Measurements from ENCODE around the gene GALNT12. TPM values are rescaled to one million over a fixed set of nuclear protein-coding genes. Genes with fewer than 3 reads are reported as not detected.

The GALNT12 gene
- total and polyA plus RNA-seq, 4 donors = 0.16 to 1.4 (median 0.25) TPM; not detected in 1

DNA sequence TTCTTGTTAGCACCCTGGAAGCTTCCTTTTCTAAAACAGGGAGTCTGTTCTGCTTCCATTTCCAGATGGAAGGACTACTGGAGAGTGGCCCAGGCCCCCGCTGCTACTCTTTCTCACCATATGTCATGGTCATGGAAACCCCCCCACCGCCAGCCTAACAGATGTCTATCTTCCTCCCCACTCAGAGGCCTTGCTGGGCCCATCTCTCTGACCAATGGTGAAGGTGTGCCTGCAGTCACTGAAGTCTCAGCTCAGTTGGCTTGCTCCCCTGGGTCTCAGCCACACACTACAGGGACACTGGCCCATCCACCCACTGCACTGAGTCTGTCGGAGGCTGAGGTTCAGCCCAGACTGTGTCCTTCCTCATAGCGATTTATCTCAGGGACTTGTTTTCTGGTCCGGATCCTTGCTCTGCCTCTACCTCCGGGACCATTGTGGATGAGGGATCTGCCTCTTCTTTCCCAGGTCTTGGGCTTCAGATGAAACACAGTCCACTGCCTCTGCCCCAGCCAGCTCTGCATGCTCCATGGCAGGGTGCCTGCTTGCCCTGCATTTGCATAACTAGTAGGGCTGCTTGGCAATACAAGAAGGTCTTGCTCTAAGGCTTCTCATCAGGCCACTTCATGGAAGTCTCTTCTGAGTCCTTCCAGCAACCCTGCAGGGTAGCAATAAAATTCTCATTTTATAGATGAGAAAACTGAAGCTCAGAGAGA lies 30.8 kb downstream of the GALNT12 start:
- no peaks in the 10 kb centered on the region for H3K27me3 ChIP-seq (ENCODE audit: control insufficient read depth in 4 of 4, insufficient read depth in 4 of 4, low read length in 3 of 4)
- no peak overlapping the region for H3K4me3 ChIP-seq (ENCODE audit: low read depth in 1 of 3, low read length in 3 of 3)
- no peak for DNase-seq (ENCODE audit: low spot score)
- 91% methylated on average over 6 of the region's 6 CpGs for WGBS
- no peaks in the 10 kb centered on the region for H3K36me3 ChIP-seq (ENCODE audit: control insufficient read depth in 4 of 4, insufficient read depth in 3 of 4, low read depth in 1 of 4, low read length in 3 of 4)
- no peak overlapping the region for H3K9ac ChIP-seq (ENCODE audit: low read depth in 1 of 2, low read length in 2 of 2)
- H3K9me3 ChIP-seq (ENCODE audit: control insufficient read depth in 4 of 4, low read length in 3 of 4) = no peaks in the 10 kb centered on the region
- no peaks in the 10 kb centered on the region for H3K4me1 ChIP-seq (ENCODE audit: control insufficient read depth in 4 of 4, insufficient read depth in 4 of 4, low read length in 3 of 4)
- no peak overlapping the region for H3K27ac ChIP-seq (ENCODE audit: low read depth in 1 of 2, low read length in 2 of 2)
- TF ChIP-seq HNF4G (IDR thresholded peaks at IDR 0.05) = no peak
- no peak for TF ChIP-seq EGR1 (IDR thresholded peaks at IDR 0.05; ENCODE audit: low read depth in 2 of 2)
- no peak for TF ChIP-seq YY1 (IDR thresholded peaks at IDR 0.05)
- TF ChIP-seq RAD21 (IDR thresholded peaks at IDR 0.05) = no peak
- TF ChIP-seq, protein P1, sequence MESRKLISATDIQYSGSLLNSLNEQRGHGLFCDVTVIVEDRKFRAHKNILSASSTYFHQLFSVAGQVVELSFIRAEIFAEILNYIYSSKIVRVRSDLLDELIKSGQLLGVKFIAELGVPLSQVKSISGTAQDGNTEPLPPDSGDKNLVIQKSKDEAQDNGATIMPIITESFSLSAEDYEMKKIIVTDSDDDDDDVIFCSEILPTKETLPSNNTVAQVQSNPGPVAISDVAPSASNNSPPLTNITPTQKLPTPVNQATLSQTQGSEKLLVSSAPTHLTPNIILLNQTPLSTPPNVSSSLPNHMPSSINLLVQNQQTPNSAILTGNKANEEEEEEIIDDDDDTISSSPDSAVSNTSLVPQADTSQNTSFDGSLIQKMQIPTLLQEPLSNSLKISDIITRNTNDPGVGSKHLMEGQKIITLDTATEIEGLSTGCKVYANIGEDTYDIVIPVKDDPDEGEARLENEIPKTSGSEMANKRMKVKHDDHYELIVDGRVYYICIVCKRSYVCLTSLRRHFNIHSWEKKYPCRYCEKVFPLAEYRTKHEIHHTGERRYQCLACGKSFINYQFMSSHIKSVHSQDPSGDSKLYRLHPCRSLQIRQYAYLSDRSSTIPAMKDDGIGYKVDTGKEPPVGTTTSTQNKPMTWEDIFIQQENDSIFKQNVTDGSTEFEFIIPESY (IDR thresholded peaks at IDR 0.05) = no peak
- TF ChIP-seq GABPA (IDR thresholded peaks at IDR 0.05 in 1 of 2, conservative IDR thresholded peaks at IDR 0.05 in 1 of 2) = no peak
- no peak for TF ChIP-seq NR2F2 (IDR thresholded peaks at IDR 0.05)

DNA sequence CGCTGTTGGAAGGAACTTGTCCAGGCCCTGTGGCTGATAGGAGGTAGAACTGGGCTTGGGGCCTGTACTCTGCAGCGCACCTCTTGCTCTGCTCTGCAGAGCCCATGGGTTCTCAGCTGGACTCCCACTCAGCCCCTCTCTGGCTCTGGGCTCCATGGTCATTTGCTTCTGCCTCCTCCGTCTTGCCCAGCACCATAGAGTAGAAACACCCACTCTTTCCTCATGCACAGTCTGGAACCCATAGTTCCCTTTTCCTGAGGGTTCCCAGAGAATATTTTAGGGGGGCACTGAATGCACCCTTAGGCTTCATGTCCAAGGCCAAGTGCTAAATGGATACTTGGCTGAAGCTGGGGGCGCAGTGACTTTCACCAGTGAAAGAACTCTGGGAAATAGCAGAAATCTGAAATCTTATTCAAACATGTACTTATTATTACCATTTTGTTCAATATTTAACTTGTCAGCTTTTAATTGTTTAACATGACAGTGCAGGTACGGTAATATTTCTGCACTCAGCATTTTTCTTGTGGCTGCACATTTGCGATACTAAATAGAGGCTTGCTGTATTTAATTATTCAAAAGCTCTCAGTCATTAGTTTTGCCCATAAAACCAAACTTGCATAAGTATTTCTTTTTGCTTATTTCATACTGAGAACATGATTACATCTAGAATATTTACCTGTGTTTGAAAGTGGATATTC lies 31.5 kb downstream of the GALNT12 start:
- Histone ChIP-seq H3K9ac (ENCODE audit: low read depth in 1 of 2, low read length in 2 of 2) (no peak overlapping the region), H3K27ac (ENCODE audit: low read depth in 1 of 2, low read length in 2 of 2) (no peak overlapping the region), H3K4me3 (ENCODE audit: low read depth in 1 of 3, low read length in 3 of 3) (no peak overlapping the region), H3K27me3 (ENCODE audit: control insufficient read depth in 4 of 4, insufficient read depth in 4 of 4, low read length in 3 of 4) (no peaks in the 10 kb centered on the region), H3K36me3 (ENCODE audit: control insufficient read depth in 4 of 4, insufficient read depth in 3 of 4, low read depth in 1 of 4, low read length in 3 of 4) (no peaks in the 10 kb centered on the region), H3K9me3 (ENCODE audit: control insufficient read depth in 4 of 4, low read length in 3 of 4) (no peaks in the 10 kb centered on the region), H3K4me1 (ENCODE audit: control insufficient read depth in 4 of 4, insufficient read depth in 4 of 4, low read length in 3 of 4) (no peaks in the 10 kb centered on the region)
- TF ChIP-seq, protein P2, sequence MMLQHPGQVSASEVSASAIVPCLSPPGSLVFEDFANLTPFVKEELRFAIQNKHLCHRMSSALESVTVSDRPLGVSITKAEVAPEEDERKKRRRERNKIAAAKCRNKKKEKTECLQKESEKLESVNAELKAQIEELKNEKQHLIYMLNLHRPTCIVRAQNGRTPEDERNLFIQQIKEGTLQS (IDR thresholded peaks at IDR 0.05) = no peak
- no peak for TF ChIP-seq FOXA2 (IDR thresholded peaks at IDR 0.05)
- TF ChIP-seq, protein P3, sequence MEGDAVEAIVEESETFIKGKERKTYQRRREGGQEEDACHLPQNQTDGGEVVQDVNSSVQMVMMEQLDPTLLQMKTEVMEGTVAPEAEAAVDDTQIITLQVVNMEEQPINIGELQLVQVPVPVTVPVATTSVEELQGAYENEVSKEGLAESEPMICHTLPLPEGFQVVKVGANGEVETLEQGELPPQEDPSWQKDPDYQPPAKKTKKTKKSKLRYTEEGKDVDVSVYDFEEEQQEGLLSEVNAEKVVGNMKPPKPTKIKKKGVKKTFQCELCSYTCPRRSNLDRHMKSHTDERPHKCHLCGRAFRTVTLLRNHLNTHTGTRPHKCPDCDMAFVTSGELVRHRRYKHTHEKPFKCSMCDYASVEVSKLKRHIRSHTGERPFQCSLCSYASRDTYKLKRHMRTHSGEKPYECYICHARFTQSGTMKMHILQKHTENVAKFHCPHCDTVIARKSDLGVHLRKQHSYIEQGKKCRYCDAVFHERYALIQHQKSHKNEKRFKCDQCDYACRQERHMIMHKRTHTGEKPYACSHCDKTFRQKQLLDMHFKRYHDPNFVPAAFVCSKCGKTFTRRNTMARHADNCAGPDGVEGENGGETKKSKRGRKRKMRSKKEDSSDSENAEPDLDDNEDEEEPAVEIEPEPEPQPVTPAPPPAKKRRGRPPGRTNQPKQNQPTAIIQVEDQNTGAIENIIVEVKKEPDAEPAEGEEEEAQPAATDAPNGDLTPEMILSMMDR (IDR thresholded peaks at IDR 0.05; ENCODE audit: low read depth, low read length, missing input control) = no peak
- no peak for DNase-seq (ENCODE audit: low spot score)
- WGBS = 92% methylated on average over 6 of the region's 6 CpGs

DNA sequence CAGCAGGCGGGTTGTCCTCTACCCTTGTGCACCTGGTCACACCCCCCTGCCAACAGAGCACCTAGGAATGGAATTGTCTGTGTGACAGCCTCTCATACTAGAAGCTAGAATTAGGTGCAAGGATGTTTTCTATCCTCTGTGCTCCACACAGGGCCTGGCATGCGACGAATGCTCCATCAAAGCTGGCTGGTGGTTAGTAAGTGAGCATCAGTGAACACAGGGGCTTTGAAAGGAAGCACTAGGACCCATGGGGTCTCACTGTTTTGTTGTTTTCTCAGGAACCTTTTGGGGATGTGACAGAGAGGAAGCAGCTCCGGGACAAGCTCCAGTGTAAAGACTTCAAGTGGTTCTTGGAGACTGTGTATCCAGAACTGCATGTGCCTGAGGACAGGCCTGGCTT lies 32.3 kb downstream of the GALNT12 start:
- H3K27me3 ChIP-seq (ENCODE audit: control insufficient read depth in 4 of 4, insufficient read depth in 4 of 4, low read length in 3 of 4) = no peaks in the 10 kb centered on the region
- no peaks in the 10 kb centered on the region for H3K4me1 ChIP-seq (ENCODE audit: control insufficient read depth in 4 of 4, insufficient read depth in 4 of 4, low read length in 3 of 4)
- no peaks in the 10 kb centered on the region for H3K9me3 ChIP-seq (ENCODE audit: control insufficient read depth in 4 of 4, low read length in 3 of 4)
- DNase-seq (ENCODE audit: low spot score) = no peak
- no peak overlapping the region for H3K27ac ChIP-seq (ENCODE audit: low read depth in 1 of 2, low read length in 2 of 2)
- no peaks in the 10 kb centered on the region for H3K36me3 ChIP-seq (ENCODE audit: control insufficient read depth in 4 of 4, insufficient read depth in 3 of 4, low read depth in 1 of 4, low read length in 3 of 4)
- H3K9ac ChIP-seq (ENCODE audit: low read depth in 1 of 2, low read length in 2 of 2) = no peak overlapping the region
- 84% methylated on average over 4 of the region's 4 CpGs for WGBS
- H3K4me3 ChIP-seq (ENCODE audit: low read depth in 1 of 3, low read length in 3 of 3) = no peak overlapping the region
- TF ChIP-seq FOXA2 (IDR thresholded peaks at IDR 0.05) (no peak), HNF4A (conservative IDR thresholded peaks at IDR 0.05) (no peak), EGR1 (IDR thresholded peaks at IDR 0.05; ENCODE audit: low read depth in 2 of 2) (no peak), GABPA (IDR thresholded peaks at IDR 0.05 in 1 of 2, conservative IDR thresholded peaks at IDR 0.05 in 1 of 2) (no peak), TAF1 (conservative IDR thresholded peaks at IDR 0.05) (no peak), HNF4G (IDR thresholded peaks at IDR 0.05) (no peak), FOXA1 (IDR thresholded peaks at IDR 0.05) (no peak), SP1 (IDR thresholded peaks at IDR 0.05) (no peak), RXRA (IDR thresholded peaks at IDR 0.05) (no peak), JUND (IDR thresholded peaks at IDR 0.05) (no peak), NR2F2 (IDR thresholded peaks at IDR 0.05) (no peak)
- TF ChIP-seq, protein P1 (IDR thresholded peaks at IDR 0.05) = no peak
- TF ChIP-seq, protein P2 (IDR thresholded peaks at IDR 0.05) = no peak
- TF ChIP-seq, protein P3 (IDR thresholded peaks at IDR 0.05; ENCODE audit: low read depth, low read length, missing input control) = no peak
- TF ChIP-seq, protein P4, sequence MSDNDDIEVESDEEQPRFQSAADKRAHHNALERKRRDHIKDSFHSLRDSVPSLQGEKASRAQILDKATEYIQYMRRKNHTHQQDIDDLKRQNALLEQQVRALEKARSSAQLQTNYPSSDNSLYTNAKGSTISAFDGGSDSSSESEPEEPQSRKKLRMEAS (IDR thresholded peaks at IDR 0.05) = no peak
